ENCODE measurements around the gene CACNA1C. TPM values are rescaled to one million over a fixed set of nuclear protein-coding genes. Genes with fewer than 3 reads are reported as not detected.

The CACNA1C gene
- total RNA-seq, 2 experiments from 2014 or later: 0.69 to 1.4 TPM

DNA sequence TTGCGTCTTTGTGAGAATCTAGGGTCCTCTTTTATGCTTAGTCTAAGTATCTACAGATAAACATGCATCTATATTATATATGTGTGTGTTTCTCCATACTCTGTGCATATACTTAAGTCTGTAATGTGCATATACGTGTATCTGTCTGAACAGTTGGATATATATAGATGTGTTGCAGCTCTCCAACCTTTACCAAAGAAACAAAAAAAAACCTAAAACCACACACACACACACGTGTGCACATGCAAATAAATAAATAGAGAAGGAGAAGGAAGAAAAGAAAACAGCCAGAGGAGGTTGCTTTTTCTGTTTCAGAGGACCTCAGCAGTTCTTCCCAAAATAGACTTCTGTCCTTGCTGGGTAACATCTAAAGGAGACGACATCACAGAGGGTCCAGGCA is 244.9 kb downstream of the CACNA1C start:
- DNase-seq (ENCODE audit: low spot score): peak; percentile 62
- H3K4me1 ChIP-seq (ENCODE audit: insufficient read depth, low read length, poor library complexity, severe bottlenecking): peaks cover 75% of the 10 kb centered on the region
- no peaks in the 10 kb centered on the region for H4K20me1 ChIP-seq (ENCODE audit: insufficient read depth, low read length)
- TF ChIP-seq EZH2phosphoT487 (IDR thresholded peaks at IDR 0.05; ENCODE audit: borderline replicate concordance, low read depth, low read length): no peak
- TF ChIP-seq CTCF (conservative IDR thresholded peaks at IDR 0.05; ENCODE audit: low read length): no peak
- ChIA-PET POLR2A (no interaction called here), CTCF (ENCODE audit: unreplicated experiment) (no interaction called here)
- H2AFZ ChIP-seq (ENCODE audit: low read length): peak overlapping the region; percentile 82; the same call in 1 of the 2 replicates
- no peaks in the 10 kb centered on the region for H3K36me3 ChIP-seq (ENCODE audit: insufficient read depth, low read length)
- peak overlapping the region; percentile 80 for H3K27ac ChIP-seq (ENCODE audit: low read depth, low read length, poor library complexity, severe bottlenecking)
- intact Hi-C loops (cut with micrococcal nuclease; ENCODE audit: unreplicated experiment): no loop called here
- no peaks in the 10 kb centered on the region for H3K79me2 ChIP-seq (ENCODE audit: insufficient read depth, low read depth, low read length)
- H3K9me3 ChIP-seq (ENCODE audit: low read length): no peaks in the 10 kb centered on the region; the same call in 1 of the 2 replicates
- H3K9me2 ChIP-seq (ENCODE audit: insufficient read depth, low read length): no peaks in the 10 kb centered on the region
- H3K4me3 ChIP-seq (ENCODE audit: low read depth, low read length, poor library complexity, severe bottlenecking): peak overlapping the region; percentile 50
- BruUV-seq (replicated peaks): no TSS peak
- peak overlapping the region; percentile 79 for H3K4me2 ChIP-seq (ENCODE audit: low read length)

GRCh38 chr12:2298556-2299200 is 245.9 kb downstream of the CACNA1C start:
- Histone ChIP-seq H3K27ac (ENCODE audit: low read depth, low read length, poor library complexity, severe bottlenecking) (peak overlapping the region; percentile 80), H4K20me1 (ENCODE audit: insufficient read depth, low read length) (no peaks in the 10 kb centered on the region), H3K4me2 (ENCODE audit: low read length) (peak overlapping the region; percentile 79), H3K36me3 (ENCODE audit: insufficient read depth, low read length) (no peaks in the 10 kb centered on the region), H3K4me3 (ENCODE audit: low read depth, low read length, poor library complexity, severe bottlenecking) (peak overlapping the region; percentile 18), H3K9me3 (ENCODE audit: low read length) (no peaks in the 10 kb centered on the region; the same call in 1 of the 2 replicates), H2AFZ (ENCODE audit: low read length) (peak overlapping the region; percentile 73; the same call in 1 of the 2 replicates), H3K79me2 (ENCODE audit: insufficient read depth, low read depth, low read length) (no peaks in the 10 kb centered on the region), H3K9me2 (ENCODE audit: insufficient read depth, low read length) (no peaks in the 10 kb centered on the region), H3K4me1 (ENCODE audit: insufficient read depth, low read length, poor library complexity, severe bottlenecking) (peaks cover 75% of the 10 kb centered on the region)
- ChIA-PET CTCF (ENCODE audit: unreplicated experiment) (no interaction called here), POLR2A (no interaction called here)
- BruUV-seq (replicated peaks): no TSS peak
- no peak for DNase-seq (ENCODE audit: low spot score)
- intact Hi-C loops (cut with micrococcal nuclease; ENCODE audit: unreplicated experiment): no loop called here
- TF ChIP-seq EZH2phosphoT487 (IDR thresholded peaks at IDR 0.05; ENCODE audit: borderline replicate concordance, low read depth, low read length): no peak
- no peak for TF ChIP-seq CTCF (conservative IDR thresholded peaks at IDR 0.05; ENCODE audit: low read length)

GRCh38 chr12:2299206-2299605 is 246.4 kb downstream of the CACNA1C start:
- no peaks in the 10 kb centered on the region; the same call in 1 of the 2 replicates for H3K9me3 ChIP-seq (ENCODE audit: low read length)
- H3K79me2 ChIP-seq (ENCODE audit: insufficient read depth, low read depth, low read length): no peaks in the 10 kb centered on the region
- H3K4me3 ChIP-seq (ENCODE audit: low read depth, low read length, poor library complexity, severe bottlenecking): peak overlapping the region; percentile 18
- peak; percentile 71 for DNase-seq (ENCODE audit: low spot score)
- no peaks in the 10 kb centered on the region for H3K36me3 ChIP-seq (ENCODE audit: insufficient read depth, low read length)
- peak overlapping the region; percentile 79 for H3K4me2 ChIP-seq (ENCODE audit: low read length)
- no peaks in the 10 kb centered on the region for H3K9me2 ChIP-seq (ENCODE audit: insufficient read depth, low read length)
- CTCF ChIA-PET (ENCODE audit: unreplicated experiment): no interaction called here
- peaks cover 75% of the 10 kb centered on the region for H3K4me1 ChIP-seq (ENCODE audit: insufficient read depth, low read length, poor library complexity, severe bottlenecking)
- peak overlapping the region; percentile 73; the same call in 1 of the 2 replicates for H2AFZ ChIP-seq (ENCODE audit: low read length)
- H3K27ac ChIP-seq (ENCODE audit: low read depth, low read length, poor library complexity, severe bottlenecking): peak overlapping the region; percentile 80
- BruUV-seq (replicated peaks): no TSS peak
- TF ChIP-seq EZH2phosphoT487 (IDR thresholded peaks at IDR 0.05; ENCODE audit: borderline replicate concordance, low read depth, low read length) (no peak), CTCF (conservative IDR thresholded peaks at IDR 0.05; ENCODE audit: low read length) (no peak)
- POLR2A ChIA-PET: no interaction called here
- H4K20me1 ChIP-seq (ENCODE audit: insufficient read depth, low read length): no peaks in the 10 kb centered on the region
- intact Hi-C loops (cut with micrococcal nuclease; ENCODE audit: unreplicated experiment): no loop called here
